Right lobe of liver (tissue), 6 donors: Measurements from ENCODE around the gene CHRNA1. TPM values are rescaled to one million over a fixed set of nuclear protein-coding genes. Genes with fewer than 3 reads are reported as not detected.
A peak's percentile ranks its signal among the peaks of the same experiment; 100 is the strongest.

Experiments
- ATAC-seq, 4 donors: fragments of 200-7000 bp; cut with Tn5 transposase; one replicate each; pipeline ENCODE4 v1.9.1; 2020; ENCODE audit warnings: mild to moderate bottlenecking in 4 of 4, moderate library complexity in 4 of 4
- DNase-seq, 3 donors: peaks; one replicate each; pipeline ENCODE4 v3.0.0-alpha.2; 2020
- H3K27ac ChIP-seq, 3 donors: fragments of 200-600 bp; one replicate each; pipeline ENCODE4 v1.8.0; 2022
- H3K27me3 ChIP-seq, 2 donors: fragments of 200-600 bp; one replicate each; pipeline ENCODE4 v1.8.0; 2022
- H3K36me3 ChIP-seq, 4 donors: fragments of 200-600 bp; sonication (generic) in 1 of 4; one replicate each; pipeline versions ENCODE4 v1.5.1 to v1.8.0; 2017 to 2022; ENCODE audit warnings: control low read depth in 1 of 4
- H3K4me1 ChIP-seq, 4 donors: fragments of 200-600 bp; sonication (generic) in 1 of 4; one replicate each; pipeline versions ENCODE4 v1.5.1 to v1.8.0; 2017 to 2022; ENCODE audit warnings: control low read depth in 1 of 4
- H3K4me3 ChIP-seq, 3 donors: fragments of 200-600 bp; one replicate each; pipeline ENCODE4 v1.8.0; 2022
- H3K9me3 ChIP-seq, 4 donors: fragments of 200-600 bp; sonication (generic) in 1 of 4; one replicate each; pipeline versions ENCODE4 v1.5.1 to v1.8.0; 2017 to 2022; ENCODE audit warnings: control low read depth in 1 of 4
- POLR2A ChIP-seq: fragments of 450-650 bp; IDR thresholded peaks from one replicate; pipeline ENCODE4 v1.6.1; 2017; ENCODE audit warnings: antibody characterized with exemption, mild to moderate bottlenecking
- WGBS: methylation state at CpG from one replicate; pipeline ENCODE4 v1.1.6; 2018; ENCODE audit warnings: low coverage, low lambda C conversion rate; ENCODE audit not compliant: insufficient coverage; ENCODE audit errors: missing lambda C conversion rate; 5-methylcytosine and 5-hydroxymethylcytosine counted together
- intact Hi-C, 2 donors: fragments of 100-400 bp; cut with DNase I; formaldehyde crosslinking; loops; one replicate each; pipeline versions ENCODE4 v1.11.2 to v1.14.1; 2022
- total RNA-seq, 6 experiments: library from RNA; depleted of rRNA in 2 of 6; stranded (reverse); fragments of >200 nt in 2 of 6; fragmentation: NEBNext Ultra II Directional in 3 of 6; extraction: Animal tissue kit (Norgen Biotek cat#: 25700) in 3 of 6; gene quantifications; one replicate each; pipeline versions ENCODE4 v1.1.0 to v1.2.4, GENCODE V29; 2016 to 2023
- TF ChIP-seq, protein P1 (sequence below), 4 donors: fragments of 200-600 bp in 3 of 4; fragments of 450-650 bp in 1 of 4; IDR thresholded peaks; one replicate each; pipeline versions ENCODE4 v1.5.1 to v1.8.0; 2016 to 2022; ENCODE audit warnings: antibody characterized with exemption in 4 of 4, mild to moderate bottlenecking in 2 of 4
- donor health status: DM: no; HTN: yes; CAD: no.
- donor health status: DM: no; HTN: no; CAD: no.
- donor health status: DM: no; HTN: no; CAD: no.
- donor health status: DM: no; HTN: yes; CAD: no.
- donor health status: DM: no; HTN: yes; CAD: no.

CHRNA1 gene
- total RNA-seq, 6 experiments from 2014 or later, result 0.19 TPM; not detected in 5

DNA sequence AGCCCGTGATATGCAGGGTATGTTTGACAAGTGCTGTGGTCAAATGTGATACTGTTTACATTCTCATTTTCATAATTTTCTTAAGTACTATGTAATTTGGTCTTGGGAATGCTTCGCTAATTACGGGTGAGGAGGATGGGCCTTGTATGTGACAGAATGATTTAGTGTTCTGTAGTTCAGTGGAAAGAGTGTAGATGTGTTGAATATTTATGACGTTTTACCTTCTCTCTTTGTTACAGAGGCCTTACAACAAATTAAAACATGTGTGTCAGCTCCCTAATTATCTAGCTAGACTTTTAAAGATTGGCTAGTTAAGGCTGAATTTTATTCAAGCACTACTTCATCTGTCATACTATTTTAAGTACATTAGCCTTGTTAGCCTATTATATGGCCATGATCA lies 10.6 kb upstream of the CHRNA1 start:
- ATAC-seq (no peak), DNase-seq (no peak)
- no peak overlapping the region for H3K27ac ChIP-seq
- no peaks in the 10 kb centered on the region for H3K36me3 ChIP-seq
- H3K4me3 ChIP-seq, result no peak overlapping the region
- H3K4me1 ChIP-seq, result no peaks in the 10 kb centered on the region
- intact Hi-C loops, result loop anchor here (5.0 kb wide), 1 partner anchor 212 kb away; no protein-coding TSS in a partner anchor
- H3K27me3 ChIP-seq, result no peaks in the 10 kb centered on the region
- no peaks in the 10 kb centered on the region for H3K9me3 ChIP-seq
- 77% methylated on average over 4 of the region's 4 CpGs for WGBS
- no peak for TF ChIP-seq POLR2A
- TF ChIP-seq, protein P1, sequence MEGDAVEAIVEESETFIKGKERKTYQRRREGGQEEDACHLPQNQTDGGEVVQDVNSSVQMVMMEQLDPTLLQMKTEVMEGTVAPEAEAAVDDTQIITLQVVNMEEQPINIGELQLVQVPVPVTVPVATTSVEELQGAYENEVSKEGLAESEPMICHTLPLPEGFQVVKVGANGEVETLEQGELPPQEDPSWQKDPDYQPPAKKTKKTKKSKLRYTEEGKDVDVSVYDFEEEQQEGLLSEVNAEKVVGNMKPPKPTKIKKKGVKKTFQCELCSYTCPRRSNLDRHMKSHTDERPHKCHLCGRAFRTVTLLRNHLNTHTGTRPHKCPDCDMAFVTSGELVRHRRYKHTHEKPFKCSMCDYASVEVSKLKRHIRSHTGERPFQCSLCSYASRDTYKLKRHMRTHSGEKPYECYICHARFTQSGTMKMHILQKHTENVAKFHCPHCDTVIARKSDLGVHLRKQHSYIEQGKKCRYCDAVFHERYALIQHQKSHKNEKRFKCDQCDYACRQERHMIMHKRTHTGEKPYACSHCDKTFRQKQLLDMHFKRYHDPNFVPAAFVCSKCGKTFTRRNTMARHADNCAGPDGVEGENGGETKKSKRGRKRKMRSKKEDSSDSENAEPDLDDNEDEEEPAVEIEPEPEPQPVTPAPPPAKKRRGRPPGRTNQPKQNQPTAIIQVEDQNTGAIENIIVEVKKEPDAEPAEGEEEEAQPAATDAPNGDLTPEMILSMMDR (IDR thresholded peaks at IDR 0.05), result no peak

DNA sequence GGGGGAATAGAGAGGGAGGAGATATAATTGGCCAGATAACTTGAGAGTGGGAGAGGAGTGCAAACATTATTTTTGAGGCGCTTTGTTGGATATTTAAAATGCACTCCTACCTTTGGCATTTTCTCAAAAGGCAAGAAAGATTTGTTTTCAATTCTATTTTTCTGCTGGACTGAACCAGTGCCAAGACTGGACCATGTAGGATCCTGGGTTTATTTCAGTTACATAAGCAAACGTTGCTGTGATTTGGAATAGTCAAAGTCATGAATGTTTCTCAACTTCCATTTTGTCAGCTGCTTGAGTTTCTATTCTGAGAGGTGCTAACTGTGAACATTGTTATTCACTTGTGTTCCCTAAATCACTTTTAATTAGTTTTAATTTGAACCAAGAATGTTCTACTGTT lies 8.9 kb upstream of the CHRNA1 start:
- no peaks in the 10 kb centered on the region for H3K4me1 ChIP-seq
- no peak overlapping the region for H3K27ac ChIP-seq
- ATAC-seq (no peak), DNase-seq (no peak)
- H3K36me3 ChIP-seq, result no peaks in the 10 kb centered on the region
- no peaks in the 10 kb centered on the region for H3K27me3 ChIP-seq
- TF ChIP-seq, protein P1 (IDR thresholded peaks at IDR 0.05), result no peak
- TF ChIP-seq POLR2A, result no peak
- H3K4me3 ChIP-seq, result no peak overlapping the region
- intact Hi-C loops, result loop anchor here (5.0 kb wide), 1 partner anchor 214 kb away; no protein-coding TSS in a partner anchor
- no peaks in the 10 kb centered on the region for H3K9me3 ChIP-seq
- WGBS, result 57% methylated on average over 2 of the region's 2 CpGs

DNA sequence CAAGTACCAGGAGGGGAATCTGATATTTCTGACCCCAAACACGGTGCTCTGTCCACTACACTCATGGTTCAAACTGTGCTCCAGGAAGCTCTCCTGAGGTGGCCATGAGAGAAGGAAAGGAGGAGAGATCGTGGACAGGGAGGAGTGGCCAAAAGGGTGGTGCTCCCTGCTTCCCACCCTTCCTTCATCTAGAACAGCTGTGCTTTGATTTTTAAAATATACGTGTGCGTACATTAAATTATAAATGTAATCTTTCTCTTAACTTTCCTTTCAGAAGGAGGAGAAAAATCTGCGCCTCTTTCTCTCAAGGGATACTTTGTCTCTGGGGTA lies 8.2 kb upstream of the CHRNA1 start:
- WGBS, result 71% methylated on average over 5 of the region's 5 CpGs
- Histone ChIP-seq H3K36me3 (no peaks in the 10 kb centered on the region), H3K4me1 (no peaks in the 10 kb centered on the region), H3K9me3 (no peaks in the 10 kb centered on the region), H3K4me3 (no peak overlapping the region), H3K27me3 (no peaks in the 10 kb centered on the region), H3K27ac (no peak overlapping the region)
- no peak for DNase-seq
- no peak for ATAC-seq
- intact Hi-C loops, result loop anchor here (5.0 kb wide), 1 partner anchor 215 kb away; no protein-coding TSS in a partner anchor
- TF ChIP-seq, protein P1 (IDR thresholded peaks at IDR 0.05), result no peak
- no peak for TF ChIP-seq POLR2A

DNA sequence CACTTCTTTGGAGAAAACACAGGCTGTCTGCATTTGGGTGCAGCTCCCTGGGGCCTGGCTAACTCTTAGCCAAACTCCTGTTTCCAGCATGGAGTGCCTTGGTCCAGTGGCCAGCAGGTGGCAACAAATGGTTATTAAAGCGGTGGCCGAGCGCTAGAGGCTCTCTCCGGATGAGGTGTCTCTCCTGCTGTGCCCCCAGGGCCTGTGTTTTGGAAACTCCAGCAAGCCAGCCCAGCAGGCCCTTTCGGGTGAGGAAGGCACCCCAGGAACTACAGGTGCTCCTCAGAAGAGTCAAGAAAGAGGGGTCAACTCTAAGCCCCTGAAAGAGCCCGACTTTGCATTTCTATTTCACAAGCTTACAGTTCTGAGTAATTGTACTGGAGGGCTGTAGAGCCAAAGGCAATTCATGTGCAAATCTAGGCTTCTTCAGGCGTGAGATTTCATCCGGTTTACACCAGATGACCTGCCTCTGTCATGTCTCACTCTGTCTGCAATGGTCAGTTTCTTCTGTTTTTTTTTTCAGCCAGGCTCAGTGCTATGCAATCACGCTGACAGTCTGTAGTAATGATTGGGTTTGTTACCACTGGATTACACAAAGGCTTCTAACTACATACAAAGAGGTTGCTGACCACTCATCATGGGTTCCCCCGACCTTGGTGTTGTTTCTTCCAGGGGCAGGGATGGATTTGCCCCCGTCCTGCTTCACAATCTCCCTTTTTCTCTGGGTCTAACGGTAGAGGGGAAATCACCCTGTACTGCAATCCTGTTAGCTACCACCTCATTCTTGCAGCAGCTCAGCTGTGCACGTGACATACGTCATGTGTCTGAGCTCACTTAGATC lies 7.6 kb upstream of the CHRNA1 start:
- Histone ChIP-seq H3K4me3 (no peak overlapping the region), H3K4me1 (no peaks in the 10 kb centered on the region), H3K9me3 (no peaks in the 10 kb centered on the region), H3K27me3 (no peaks in the 10 kb centered on the region), H3K36me3 (no peaks in the 10 kb centered on the region), H3K27ac (no peak overlapping the region)
- intact Hi-C loops, result loop anchor here (5.0 kb wide), 1 partner anchor 215 kb away; no protein-coding TSS in a partner anchor
- TF ChIP-seq POLR2A, result no peak
- TF ChIP-seq, protein P1 (IDR thresholded peaks at IDR 0.05), result peak; percentile 74 to 86 (median 80)
- WGBS, result 35% methylated on average over 9 of the region's 14 CpGs
- peak; percentile 72 to 78 (median 77) for DNase-seq
- peak; percentile 97 to 99 (median 98) for ATAC-seq
